ENCODE results near the gene SLC1A7.

DNA sequence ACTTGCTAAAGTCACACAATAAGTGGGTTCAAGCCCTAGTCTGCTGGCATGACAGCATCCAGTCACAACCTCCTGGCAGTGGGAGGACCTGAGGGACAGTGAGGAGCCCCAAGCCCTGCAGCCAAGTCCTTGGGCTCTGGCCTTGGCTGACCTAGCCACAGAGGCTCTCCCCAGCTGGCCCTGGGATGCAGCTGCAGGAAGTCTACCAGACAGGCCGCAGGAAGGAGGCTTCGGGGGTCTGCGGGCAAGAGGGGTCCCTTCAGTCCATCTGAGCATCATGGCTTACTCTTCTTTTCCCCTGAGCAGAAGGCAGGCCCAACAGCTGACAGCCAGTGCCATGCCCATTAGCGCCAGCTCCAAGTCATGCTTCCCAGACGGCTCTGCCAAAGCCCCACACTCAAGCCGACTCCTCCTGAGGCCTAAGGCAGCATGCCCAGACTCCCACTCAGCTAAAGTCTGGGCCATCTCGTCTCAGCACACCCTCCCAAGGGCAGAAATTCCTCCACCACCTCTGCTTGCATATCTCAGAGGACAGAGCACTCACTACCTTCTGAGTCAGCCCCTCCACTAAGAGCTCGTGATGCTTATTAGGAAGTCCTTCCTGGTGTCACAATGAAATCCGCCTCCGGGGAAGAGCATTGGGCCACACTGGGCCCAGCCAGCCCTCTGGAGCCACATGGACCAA, 20.1 kb downstream of the SLC1A7 start:
- TF ChIP-seq MAF1 (CRISPR knock-in tag; IDR thresholded peaks at IDR 0.05; ENCODE audit: borderline replicate concordance) = no peak
- TF ChIP-seq ZNF792 (CRISPR knock-in tag; IDR thresholded peaks at IDR 0.05) = no peak
- no peak for TF ChIP-seq HMGA1 (CRISPR knock-in tag; conservative IDR thresholded peaks at IDR 0.05)
- TF ChIP-seq, protein P1, sequence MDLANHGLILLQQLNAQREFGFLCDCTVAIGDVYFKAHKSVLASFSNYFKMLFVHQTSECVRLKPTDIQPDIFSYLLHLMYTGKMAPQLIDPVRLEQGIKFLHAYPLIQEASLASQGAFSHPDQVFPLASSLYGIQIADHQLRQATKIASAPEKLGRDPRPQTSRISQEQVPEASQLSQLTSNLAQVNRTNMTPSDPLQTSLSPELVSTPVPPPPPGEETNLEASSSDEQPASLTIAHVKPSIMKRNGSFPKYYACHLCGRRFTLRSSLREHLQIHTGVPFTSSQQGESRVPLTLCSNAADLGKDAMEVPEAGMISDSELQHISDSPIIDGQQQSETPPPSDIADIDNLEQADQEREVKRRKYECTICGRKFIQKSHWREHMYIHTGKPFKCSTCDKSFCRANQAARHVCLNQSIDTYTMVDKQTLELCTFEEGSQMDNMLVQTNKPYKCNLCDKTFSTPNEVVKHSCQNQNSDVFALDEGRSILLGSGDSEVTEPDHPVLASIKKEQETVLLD (CRISPR knock-in tag; IDR thresholded peaks at IDR 0.05; ENCODE audit: low read depth) = no peak
- TF ChIP-seq, protein P2, sequence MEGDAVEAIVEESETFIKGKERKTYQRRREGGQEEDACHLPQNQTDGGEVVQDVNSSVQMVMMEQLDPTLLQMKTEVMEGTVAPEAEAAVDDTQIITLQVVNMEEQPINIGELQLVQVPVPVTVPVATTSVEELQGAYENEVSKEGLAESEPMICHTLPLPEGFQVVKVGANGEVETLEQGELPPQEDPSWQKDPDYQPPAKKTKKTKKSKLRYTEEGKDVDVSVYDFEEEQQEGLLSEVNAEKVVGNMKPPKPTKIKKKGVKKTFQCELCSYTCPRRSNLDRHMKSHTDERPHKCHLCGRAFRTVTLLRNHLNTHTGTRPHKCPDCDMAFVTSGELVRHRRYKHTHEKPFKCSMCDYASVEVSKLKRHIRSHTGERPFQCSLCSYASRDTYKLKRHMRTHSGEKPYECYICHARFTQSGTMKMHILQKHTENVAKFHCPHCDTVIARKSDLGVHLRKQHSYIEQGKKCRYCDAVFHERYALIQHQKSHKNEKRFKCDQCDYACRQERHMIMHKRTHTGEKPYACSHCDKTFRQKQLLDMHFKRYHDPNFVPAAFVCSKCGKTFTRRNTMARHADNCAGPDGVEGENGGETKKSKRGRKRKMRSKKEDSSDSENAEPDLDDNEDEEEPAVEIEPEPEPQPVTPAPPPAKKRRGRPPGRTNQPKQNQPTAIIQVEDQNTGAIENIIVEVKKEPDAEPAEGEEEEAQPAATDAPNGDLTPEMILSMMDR (CRISPR knock-in tag; IDR thresholded peaks at IDR 0.05) = no peak
- TF ChIP-seq, protein P3, sequence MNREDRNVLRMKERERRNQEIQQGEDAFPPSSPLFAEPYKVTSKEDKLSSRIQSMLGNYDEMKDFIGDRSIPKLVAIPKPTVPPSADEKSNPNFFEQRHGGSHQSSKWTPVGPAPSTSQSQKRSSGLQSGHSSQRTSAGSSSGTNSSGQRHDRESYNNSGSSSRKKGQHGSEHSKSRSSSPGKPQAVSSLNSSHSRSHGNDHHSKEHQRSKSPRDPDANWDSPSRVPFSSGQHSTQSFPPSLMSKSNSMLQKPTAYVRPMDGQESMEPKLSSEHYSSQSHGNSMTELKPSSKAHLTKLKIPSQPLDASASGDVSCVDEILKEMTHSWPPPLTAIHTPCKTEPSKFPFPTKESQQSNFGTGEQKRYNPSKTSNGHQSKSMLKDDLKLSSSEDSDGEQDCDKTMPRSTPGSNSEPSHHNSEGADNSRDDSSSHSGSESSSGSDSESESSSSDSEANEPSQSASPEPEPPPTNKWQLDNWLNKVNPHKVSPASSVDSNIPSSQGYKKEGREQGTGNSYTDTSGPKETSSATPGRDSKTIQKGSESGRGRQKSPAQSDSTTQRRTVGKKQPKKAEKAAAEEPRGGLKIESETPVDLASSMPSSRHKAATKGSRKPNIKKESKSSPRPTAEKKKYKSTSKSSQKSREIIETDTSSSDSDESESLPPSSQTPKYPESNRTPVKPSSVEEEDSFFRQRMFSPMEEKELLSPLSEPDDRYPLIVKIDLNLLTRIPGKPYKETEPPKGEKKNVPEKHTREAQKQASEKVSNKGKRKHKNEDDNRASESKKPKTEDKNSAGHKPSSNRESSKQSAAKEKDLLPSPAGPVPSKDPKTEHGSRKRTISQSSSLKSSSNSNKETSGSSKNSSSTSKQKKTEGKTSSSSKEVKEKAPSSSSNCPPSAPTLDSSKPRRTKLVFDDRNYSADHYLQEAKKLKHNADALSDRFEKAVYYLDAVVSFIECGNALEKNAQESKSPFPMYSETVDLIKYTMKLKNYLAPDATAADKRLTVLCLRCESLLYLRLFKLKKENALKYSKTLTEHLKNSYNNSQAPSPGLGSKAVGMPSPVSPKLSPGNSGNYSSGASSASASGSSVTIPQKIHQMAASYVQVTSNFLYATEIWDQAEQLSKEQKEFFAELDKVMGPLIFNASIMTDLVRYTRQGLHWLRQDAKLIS (CRISPR knock-in tag; IDR thresholded peaks at IDR 0.05) = no peak
- TF ChIP-seq CBX2 (IDR thresholded peaks at IDR 0.05; ENCODE audit: low read depth, low read length) = no peak
- TF ChIP-seq CBX2 (CRISPR knock-in tag; IDR thresholded peaks at IDR 0.05; ENCODE audit: low read depth) = no peak
- no peak for TF ChIP-seq ZMYM2 (CRISPR knock-in tag; IDR thresholded peaks at IDR 0.05)
- 0 out of 2 replicates have a peak, but pooled peaks have one; percentile 13 for TF ChIP-seq ZFX (CRISPR knock-in tag; IDR thresholded peaks at IDR 0.05; ENCODE audit: low read depth)
- no peak for TF ChIP-seq SRSF9 (IDR thresholded peaks at IDR 0.05; ENCODE audit: borderline replicate concordance, insufficient read depth, low read depth, low read length, poor library complexity, severe bottlenecking)

All from HepG2 (cell line).